Measurements from ENCODE around the gene DACT1.

The DACT1 gene

DNA sequence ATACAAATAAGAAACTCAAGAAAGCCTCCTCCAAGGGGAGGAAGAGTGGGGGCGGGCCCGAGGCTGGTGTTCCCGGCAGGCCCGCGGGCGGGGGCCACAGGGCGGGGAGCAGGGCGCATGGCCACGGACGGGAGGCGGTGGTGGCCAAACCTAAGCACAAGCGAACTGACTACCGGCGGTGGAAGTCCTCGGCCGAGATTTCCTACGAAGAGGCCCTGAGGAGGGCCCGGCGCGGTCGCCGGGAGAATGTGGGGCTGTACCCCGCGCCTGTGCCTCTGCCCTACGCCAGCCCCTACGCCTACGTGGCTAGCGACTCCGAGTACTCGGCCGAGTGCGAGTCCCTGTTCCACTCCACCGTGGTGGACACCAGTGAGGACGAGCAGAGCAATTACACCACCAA, 8.7 kb downstream of the DACT1 start:
- POLR2A ChIA-PET: interaction anchor here (1.1 kb wide), 1 partner anchor 10 kb away, joined by 3 read pairs; no protein-coding TSS in a partner anchor
- TF ChIP-seq SUZ12 (IDR thresholded peaks at IDR 0.05) (no peak), FOXM1 (IDR thresholded peaks at IDR 0.05; ENCODE audit: borderline replicate concordance) (no peak), FOXA1 (IDR thresholded peaks at IDR 0.05) (no peak), ZNF384 (IDR thresholded peaks at IDR 0.05) (no peak), FOXK2 (IDR thresholded peaks at IDR 0.05) (no peak), SP1 (IDR thresholded peaks at IDR 0.05) (no peak), BHLHE40 (IDR thresholded peaks at IDR 0.05; ENCODE audit: borderline replicate concordance) (no peak), CTBP1 (IDR thresholded peaks at IDR 0.05; ENCODE audit: borderline replicate concordance) (no peak)
- CTCF ChIA-PET: no interaction called here
- no peak for DNase-seq (ENCODE audit: extremely low spot score)

DNA sequence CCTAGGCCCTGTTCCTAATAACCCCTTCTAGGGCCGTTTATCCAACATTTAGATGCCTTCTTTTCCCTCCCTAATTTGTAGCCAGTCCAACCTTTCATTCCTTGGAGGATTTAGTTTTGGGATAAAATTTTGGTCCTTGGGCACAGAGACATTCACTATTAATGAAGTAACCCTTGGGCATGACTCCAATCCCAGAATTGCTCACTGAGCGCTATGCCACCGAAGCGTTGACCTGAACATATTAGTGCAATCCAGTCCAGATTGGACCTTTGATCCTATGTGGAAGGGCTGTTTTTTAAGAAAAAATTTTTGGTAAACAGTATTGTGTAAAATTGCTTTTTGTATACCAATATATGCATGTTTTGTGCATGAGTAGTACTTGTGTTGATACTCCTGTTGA, 10.0 kb downstream of the DACT1 start:
- ChIA-PET CTCF (no interaction called here), POLR2A (no interaction called here)
- DNase-seq (ENCODE audit: extremely low spot score): no peak
- TF ChIP-seq CTBP1 (IDR thresholded peaks at IDR 0.05; ENCODE audit: borderline replicate concordance): no peak
- no peak for TF ChIP-seq LEF1 (IDR thresholded peaks at IDR 0.05; ENCODE audit: borderline replicate concordance)
- TF ChIP-seq SUZ12 (IDR thresholded peaks at IDR 0.05): no peak
- TF ChIP-seq ZNF384 (IDR thresholded peaks at IDR 0.05): no peak
- TF ChIP-seq ARNT (IDR thresholded peaks at IDR 0.05): no peak
- no peak for TF ChIP-seq FOXA1 (IDR thresholded peaks at IDR 0.05)

DNA sequence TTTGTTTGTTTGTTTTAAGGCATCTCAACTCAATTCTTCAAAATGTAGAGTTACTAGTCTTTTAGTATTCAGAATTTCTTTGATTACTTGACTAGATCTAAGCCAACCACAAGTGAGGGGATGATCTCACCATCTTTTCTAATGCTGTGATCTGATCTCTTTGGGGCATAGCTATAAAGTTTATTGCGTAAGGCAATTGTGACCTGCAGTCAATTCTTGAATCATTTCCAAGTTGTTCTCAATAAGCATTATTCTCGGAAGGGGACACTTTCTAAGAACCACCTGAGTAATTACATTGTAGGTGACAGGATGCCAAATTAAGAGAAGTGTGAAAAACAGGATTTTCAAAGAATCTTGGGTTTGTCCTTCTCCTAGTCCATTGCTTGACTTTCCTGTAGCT, 13.1 kb downstream of the DACT1 start:
- DNase-seq (ENCODE audit: extremely low spot score): no peak
- ChIA-PET POLR2A (interaction anchor here (1.1 kb wide), 1 partner anchor 13 kb away, joined by 3 read pairs; the partner anchor contains the start of gene DACT1), CTCF (interaction anchor here (0.6 to 0.7 kb wide), 2 partner anchors 172 to 370 kb away, joined by 3 read pairs; no protein-coding TSS in a partner anchor)
- TF ChIP-seq NFRKB (IDR thresholded peaks at IDR 0.05): no peak
- no peak for TF ChIP-seq CTBP1 (IDR thresholded peaks at IDR 0.05; ENCODE audit: borderline replicate concordance)
- no peak for TF ChIP-seq ARNT (IDR thresholded peaks at IDR 0.05)
- no peak for TF ChIP-seq LEF1 (IDR thresholded peaks at IDR 0.05; ENCODE audit: borderline replicate concordance)
- no peak for TF ChIP-seq FOXA1 (IDR thresholded peaks at IDR 0.05)
- no peak for TF ChIP-seq BHLHE40 (IDR thresholded peaks at IDR 0.05; ENCODE audit: borderline replicate concordance)
- no peak for TF ChIP-seq L3MBTL2 (conservative IDR thresholded peaks at IDR 0.05)
- no peak for TF ChIP-seq TARDBP (IDR thresholded peaks at IDR 0.05)
- TF ChIP-seq ELF4 (IDR thresholded peaks at IDR 0.05): no peak
- TF ChIP-seq SUZ12 (IDR thresholded peaks at IDR 0.05): no peak
- TF ChIP-seq, protein P1, sequence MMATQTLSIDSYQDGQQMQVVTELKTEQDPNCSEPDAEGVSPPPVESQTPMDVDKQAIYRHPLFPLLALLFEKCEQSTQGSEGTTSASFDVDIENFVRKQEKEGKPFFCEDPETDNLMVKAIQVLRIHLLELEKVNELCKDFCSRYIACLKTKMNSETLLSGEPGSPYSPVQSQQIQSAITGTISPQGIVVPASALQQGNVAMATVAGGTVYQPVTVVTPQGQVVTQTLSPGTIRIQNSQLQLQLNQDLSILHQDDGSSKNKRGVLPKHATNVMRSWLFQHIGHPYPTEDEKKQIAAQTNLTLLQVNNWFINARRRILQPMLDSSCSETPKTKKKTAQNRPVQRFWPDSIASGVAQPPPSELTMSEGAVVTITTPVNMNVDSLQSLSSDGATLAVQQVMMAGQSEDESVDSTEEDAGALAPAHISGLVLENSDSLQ (IDR thresholded peaks at IDR 0.05): no peak
- no peak for TF ChIP-seq ZNF384 (IDR thresholded peaks at IDR 0.05)

DNA sequence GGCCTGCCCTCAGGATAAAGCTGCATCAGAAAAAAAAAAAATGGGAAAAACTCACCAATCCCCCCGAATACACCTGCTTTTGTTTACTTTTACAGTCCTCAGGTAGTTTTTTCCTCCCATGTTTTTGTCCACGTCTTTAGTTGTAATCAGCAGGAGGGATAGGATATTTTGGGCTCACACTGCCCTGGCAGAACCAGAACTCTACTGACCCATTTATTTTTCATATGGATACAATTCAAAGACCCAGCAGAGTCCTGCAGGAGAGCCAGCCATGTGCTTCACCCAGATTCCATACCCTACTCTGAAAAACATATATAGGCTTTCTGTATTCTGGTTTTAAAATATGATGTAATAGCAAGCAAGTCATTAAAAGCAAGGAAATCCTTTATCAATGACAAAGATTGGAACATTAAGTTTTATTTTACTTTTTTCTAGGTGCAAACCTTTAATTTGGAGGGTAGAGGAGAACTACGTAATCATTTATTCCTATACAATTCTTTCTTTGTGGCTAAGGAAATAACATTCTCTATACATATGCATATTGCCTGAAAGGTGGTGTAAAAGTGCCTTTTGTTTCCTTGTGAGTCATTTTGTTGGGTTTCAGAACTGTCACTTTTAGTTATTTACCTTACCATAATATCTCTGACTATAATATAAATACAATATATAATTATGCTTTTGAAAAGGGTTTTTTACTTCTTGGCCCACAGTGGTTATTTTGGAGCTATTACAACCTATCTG, 19.1 kb downstream of the DACT1 start:
- TF ChIP-seq SP1 (IDR thresholded peaks at IDR 0.05) (no peak), LEF1 (IDR thresholded peaks at IDR 0.05; ENCODE audit: borderline replicate concordance) (no peak), NFRKB (IDR thresholded peaks at IDR 0.05) (no peak), L3MBTL2 (conservative IDR thresholded peaks at IDR 0.05) (no peak), ELF4 (IDR thresholded peaks at IDR 0.05) (no peak), BHLHE40 (IDR thresholded peaks at IDR 0.05; ENCODE audit: borderline replicate concordance) (no peak), SUZ12 (IDR thresholded peaks at IDR 0.05) (no peak), ZNF384 (IDR thresholded peaks at IDR 0.05) (no peak), TARDBP (IDR thresholded peaks at IDR 0.05) (no peak), FOXK2 (IDR thresholded peaks at IDR 0.05) (no peak), FOXA1 (IDR thresholded peaks at IDR 0.05) (no peak), HDGF (IDR thresholded peaks at IDR 0.05; ENCODE audit: borderline replicate concordance) (no peak), ARNT (IDR thresholded peaks at IDR 0.05) (no peak), FOXM1 (IDR thresholded peaks at IDR 0.05; ENCODE audit: borderline replicate concordance) (no peak)
- TF ChIP-seq, protein P1 (IDR thresholded peaks at IDR 0.05): no peak
- ChIA-PET CTCF (no interaction called here), POLR2A (no interaction called here)
- no peak for DNase-seq (ENCODE audit: extremely low spot score)

DNA sequence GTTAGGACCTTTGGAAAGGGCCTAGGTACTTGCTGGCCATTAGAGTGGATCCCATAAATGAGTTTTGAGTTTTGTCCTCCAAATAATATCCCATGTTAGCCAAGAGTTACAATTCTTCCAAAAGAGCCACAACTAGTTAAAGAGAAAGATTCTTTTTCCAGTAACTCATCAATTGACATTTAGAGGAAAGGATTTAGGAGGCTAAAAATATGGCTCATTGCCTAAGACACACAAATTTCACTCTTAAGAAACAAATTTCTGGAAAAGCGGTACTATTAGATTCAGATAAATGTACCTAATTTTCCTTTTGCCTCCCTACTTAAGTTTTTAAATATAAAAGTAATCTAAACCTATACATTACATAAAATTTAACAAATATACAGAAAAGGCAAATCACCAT, 21.3 kb downstream of the DACT1 start:
- TF ChIP-seq ELF4 (IDR thresholded peaks at IDR 0.05) (no peak), HDGF (IDR thresholded peaks at IDR 0.05; ENCODE audit: borderline replicate concordance) (no peak), TARDBP (IDR thresholded peaks at IDR 0.05) (no peak), NFRKB (IDR thresholded peaks at IDR 0.05) (no peak), CTBP1 (IDR thresholded peaks at IDR 0.05; ENCODE audit: borderline replicate concordance) (no peak), SP1 (IDR thresholded peaks at IDR 0.05) (no peak), L3MBTL2 (conservative IDR thresholded peaks at IDR 0.05) (no peak), LEF1 (IDR thresholded peaks at IDR 0.05; ENCODE audit: borderline replicate concordance) (no peak), FOXK2 (IDR thresholded peaks at IDR 0.05) (no peak), BHLHE40 (IDR thresholded peaks at IDR 0.05; ENCODE audit: borderline replicate concordance) (no peak), FOXM1 (IDR thresholded peaks at IDR 0.05; ENCODE audit: borderline replicate concordance) (no peak), FOXA1 (IDR thresholded peaks at IDR 0.05) (no peak), ARNT (IDR thresholded peaks at IDR 0.05) (no peak), ZNF384 (IDR thresholded peaks at IDR 0.05) (no peak), SUZ12 (IDR thresholded peaks at IDR 0.05) (no peak)
- TF ChIP-seq, protein P1 (IDR thresholded peaks at IDR 0.05): no peak
- ChIA-PET POLR2A (no interaction called here), CTCF (no interaction called here)
- DNase-seq (ENCODE audit: extremely low spot score): no peak

DNA sequence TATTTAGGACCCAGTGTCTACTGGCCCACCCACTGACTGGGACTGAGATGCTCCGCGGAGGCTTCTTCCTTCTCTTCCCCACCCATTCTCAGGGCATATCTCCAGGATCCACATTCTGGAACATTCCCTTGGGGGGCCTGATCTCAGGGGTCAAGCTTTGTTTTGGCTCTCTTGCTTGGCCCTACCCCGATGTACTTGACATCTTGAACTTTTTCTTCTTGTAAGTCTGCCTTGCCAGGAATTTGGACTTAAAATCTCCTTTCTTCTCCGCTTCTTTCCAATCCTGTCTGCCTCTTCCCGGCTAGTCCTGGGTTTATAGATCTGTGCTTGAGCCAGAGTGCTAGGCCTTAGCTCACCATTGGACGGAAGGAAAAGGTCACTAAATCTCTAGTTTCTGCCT, 22.1 kb downstream of the DACT1 start:
- ChIA-PET CTCF (no interaction called here), POLR2A (no interaction called here)
- no peak for DNase-seq (ENCODE audit: extremely low spot score)
- TF ChIP-seq L3MBTL2 (conservative IDR thresholded peaks at IDR 0.05): no peak
- TF ChIP-seq, protein P1 (IDR thresholded peaks at IDR 0.05): no peak
